HepG2 (cell line): ENCODE results near the gene RAC3. TPM values are rescaled to one million over a fixed set of nuclear protein-coding genes. Genes with fewer than 3 reads are reported as not detected.
A peak's percentile ranks its signal among the peaks of the same experiment; 100 is the strongest.

Source experiments
- AKAP8 ChIP-seq: sonication (generic); formaldehyde crosslinking; IDR thresholded peaks from 2 replicates; pipeline ENCODE4 v1.5.1; 2020; ENCODE audit warnings: mild to moderate bottlenecking, missing genetic modification reagents
- CBX2 ChIP-seq, 2 experiments: fragments of 200-600 bp in 1 of 2; sonication (generic); formaldehyde crosslinking in 1 of 2; IDR thresholded peaks; 2 replicates each; pipeline versions ENCODE4 v1.7.0 to v1.8.1; 2018 to 2022; ENCODE audit warnings: low read depth in 2 of 2, low read length in 1 of 2, mild to moderate bottlenecking in 1 of 2, missing genetic modification reagents in 1 of 2
- KLF13 ChIP-seq: sonication (generic); formaldehyde crosslinking; IDR thresholded peaks from 2 replicates; pipeline ENCODE4 v1.4.0; 2020; ENCODE audit warnings: mild to moderate bottlenecking, missing genetic modification reagents
- MED8 ChIP-seq: sonication (generic); formaldehyde crosslinking; IDR thresholded peaks from 2 replicates; pipeline ENCODE4 v1.8.1; 2023; ENCODE audit warnings: mild to moderate bottlenecking, missing genetic modification reagents; ENCODE audit not compliant: insufficient replicate concordance
- MTA1 ChIP-seq: sonication (generic); formaldehyde crosslinking; IDR thresholded peaks from 2 replicates; pipeline ENCODE4 v1.4.0; 2020; ENCODE audit warnings: missing genetic modification reagents, mild to moderate bottlenecking, borderline replicate concordance
- RAD51 ChIP-seq: fragments of 450-650 bp; IDR thresholded peaks from 2 replicates; pipeline ENCODE4 v1.6.1; 2016; ENCODE audit warnings: borderline replicate concordance
- RXRA ChIP-seq: sonication (generic); formaldehyde crosslinking; IDR thresholded peaks from 2 replicates; pipeline ENCODE4 v1.5.1; 2020; ENCODE audit warnings: missing genetic modification reagents
- ZBTB20 ChIP-seq: sonication (generic); formaldehyde crosslinking; IDR thresholded peaks from 2 replicates; pipeline ENCODE4 v1.8.1; 2023; ENCODE audit warnings: missing genetic modification reagents, low read depth, mild to moderate bottlenecking, borderline replicate concordance
- ZFYVE20 ChIP-seq: sonication (generic); formaldehyde crosslinking; IDR thresholded peaks from 2 replicates; pipeline ENCODE4 v1.8.0; 2023; ENCODE audit warnings: low read depth, mild to moderate bottlenecking, moderate library complexity, missing genetic modification reagents, borderline replicate concordance
- ZNF10 ChIP-seq: sonication (generic); formaldehyde crosslinking; IDR thresholded peaks from 2 replicates; pipeline ENCODE4 v1.4.0; 2020; ENCODE audit warnings: mild to moderate bottlenecking, low read depth, missing genetic modification reagents, borderline replicate concordance
- ZNF232 ChIP-seq: sonication (generic); formaldehyde crosslinking; IDR thresholded peaks from 2 replicates; pipeline ENCODE4 v1.4.0; 2020; ENCODE audit warnings: missing genetic modification reagents, borderline replicate concordance
- ZNF33B ChIP-seq: sonication (generic); formaldehyde crosslinking; IDR thresholded peaks from 2 replicates; pipeline ENCODE4 v1.5.1; 2020; ENCODE audit warnings: mild to moderate bottlenecking, missing genetic modification reagents
- ZNF468 ChIP-seq: sonication (generic); formaldehyde crosslinking; IDR thresholded peaks from 2 replicates; pipeline ENCODE4 v1.8.0; 2022; ENCODE audit warnings: mild to moderate bottlenecking, moderate library complexity, missing genetic modification reagents
- ZNF550 ChIP-seq: sonication (generic); formaldehyde crosslinking; IDR thresholded peaks from 2 replicates; pipeline ENCODE4 v1.4.0; 2020; ENCODE audit warnings: mild to moderate bottlenecking, missing genetic modification reagents, borderline replicate concordance
- ZNF782 ChIP-seq: sonication (generic); formaldehyde crosslinking; IDR thresholded peaks from 2 replicates; pipeline ENCODE4 v1.4.0; 2020; ENCODE audit warnings: missing genetic modification reagents, mild to moderate bottlenecking, borderline replicate concordance
- ZSCAN25 ChIP-seq: sonication (generic); formaldehyde crosslinking; IDR thresholded peaks from 2 replicates; pipeline ENCODE4 v1.8.0; 2022; ENCODE audit warnings: mild to moderate bottlenecking, missing genetic modification reagents
- ZZZ3 ChIP-seq: sonication (generic); formaldehyde crosslinking; IDR thresholded peaks from 2 replicates; pipeline ENCODE4 v1.4.0; 2020; ENCODE audit warnings: missing genetic modification reagents, mild to moderate bottlenecking, borderline replicate concordance
- polyA plus RNA-seq, 8 experiments: library from polyadenylated mRNA; depleted of rRNA in 3 of 8; stranded (reverse) in 7 of 8; unstranded in 1 of 8; fragments of >200 nt; fragmentation: Illumina TruSeq in 4 of 8; extraction: Trizol in 4 of 8; gene quantifications; 2 replicates each; pipeline versions ENCODE4 v1.2.1 to v1.2.3, GENCODE V29; 2011 to 2016; ENCODE audit warnings: low read depth in 4 of 8, missing spikeins in 1 of 8, mixed read lengths in 1 of 8; ENCODE audit not compliant: insufficient read depth in 1 of 8
- total RNA-seq, 5 experiments: library from RNA; depleted of rRNA; stranded (reverse); fragments of >200 nt; fragmentation: Illumina TruSeq; extraction: Trizol; gene quantifications; 2 replicates each; pipeline ENCODE4 v1.2.3, GENCODE V29; 2016; ENCODE audit warnings: low read depth in 1 of 5
- TF ChIP-seq, protein P1 (sequence below): sonication (generic); formaldehyde crosslinking; IDR thresholded peaks from 2 replicates; pipeline ENCODE4 v1.5.1; 2020; ENCODE audit warnings: mild to moderate bottlenecking, missing genetic modification reagents, moderate library complexity
- TF ChIP-seq, protein P2 (sequence below): sonication (generic); formaldehyde crosslinking; IDR thresholded peaks from 2 replicates; pipeline ENCODE4 v1.4.0; 2020; ENCODE audit warnings: missing genetic modification reagents
- TF ChIP-seq, protein P3 (sequence below): IDR thresholded peaks from 2 replicates; pipeline ENCODE4 v1.6.1; 2016; ENCODE audit warnings: control low read depth
- TF ChIP-seq, protein P4 (sequence below): sonication (generic); formaldehyde crosslinking; IDR thresholded peaks from 2 replicates; pipeline ENCODE4 v1.4.0; 2020; ENCODE audit warnings: missing genetic modification reagents, mild to moderate bottlenecking, borderline replicate concordance

Gene RAC3
- total and polyA plus RNA-seq, 2 of the 13 experiments (the other 11 are each of a cell fraction or from before 2014, with no cell fraction given): 10.5 to 21.3 TPM

DNA sequence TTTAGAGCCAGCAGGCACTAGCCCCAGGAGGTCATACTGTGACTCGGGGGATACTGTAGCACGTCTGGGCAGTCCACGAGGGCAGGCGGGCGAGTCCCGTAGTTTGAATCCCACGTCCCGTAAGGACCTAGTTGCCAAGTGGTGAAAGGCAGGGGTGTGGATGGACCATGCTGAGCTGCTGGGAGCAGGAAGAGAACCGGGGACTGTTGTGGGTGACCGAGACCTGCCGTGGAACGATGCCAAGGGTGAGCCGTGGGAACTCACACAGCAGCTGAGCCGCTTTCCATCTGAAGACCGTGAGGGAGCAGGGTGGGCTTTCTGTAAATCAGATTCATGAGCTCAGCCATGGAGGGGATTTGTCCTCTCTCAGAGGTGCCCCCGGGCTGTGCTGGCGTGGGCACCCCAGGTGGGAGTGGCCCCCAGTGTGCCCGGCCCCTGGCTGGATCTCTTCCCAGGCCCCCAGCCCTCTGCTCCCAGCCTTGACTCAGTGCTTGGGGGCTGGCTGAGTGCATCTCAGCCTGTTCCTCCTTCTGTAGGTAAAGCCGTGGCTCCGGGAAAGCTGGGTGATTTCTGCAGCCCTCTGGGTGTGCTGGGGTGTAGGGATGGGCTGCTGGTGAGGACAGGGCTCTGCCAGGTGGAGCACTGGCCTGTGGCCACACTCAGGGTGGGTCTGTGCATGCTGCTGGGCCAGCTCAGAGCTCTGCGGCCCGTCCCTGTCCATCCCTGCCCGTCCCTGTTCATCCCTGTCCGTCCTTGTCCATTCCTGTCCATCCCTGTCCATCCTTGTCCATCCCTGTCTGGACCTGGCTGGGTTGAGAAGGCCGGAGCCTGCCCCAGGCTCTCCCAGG, 40.4 kb upstream of the RAC3 start (continued):
- TF ChIP-seq ZNF10 (CRISPR knock-in tag) (0 out of 2 replicates have a peak, but pooled peaks have one; percentile 67), ZFYVE20 (peak; percentile 88; the same call in 1 of the 2 replicates), ZNF782 (CRISPR knock-in tag) (no peak), KLF13 (CRISPR knock-in tag) (peak; percentile 84; the same call in 1 of the 2 replicates), AKAP8 (peak; percentile 30), MTA1 (CRISPR knock-in tag) (no peak), RAD51 (no peak), ZNF232 (CRISPR knock-in tag) (0 out of 2 replicates have a peak, but pooled peaks have one; percentile 3), ZNF550 (CRISPR knock-in tag) (peak; percentile 86; the same call in 1 of the 2 replicates), ZBTB20 (CRISPR knock-in tag) (no peak), CBX2 (IDR thresholded peaks at IDR 0.05; ENCODE audit: low read depth, low read length) (no peak), CBX2 (CRISPR knock-in tag; IDR thresholded peaks at IDR 0.05; ENCODE audit: low read depth) (peak; percentile 98; the same call in 1 of the 2 replicates), ZSCAN25 (CRISPR knock-in tag) (no peak), ZZZ3 (CRISPR knock-in tag) (peak; percentile 42; the same call in 1 of the 2 replicates), ZNF468 (CRISPR knock-in tag) (0 out of 2 replicates have a peak, but pooled peaks have one; percentile 74), MED8 (no peak), RXRA (CRISPR knock-in tag) (no peak), ZNF33B (CRISPR knock-in tag) (no peak)
- TF ChIP-seq, protein P1, sequence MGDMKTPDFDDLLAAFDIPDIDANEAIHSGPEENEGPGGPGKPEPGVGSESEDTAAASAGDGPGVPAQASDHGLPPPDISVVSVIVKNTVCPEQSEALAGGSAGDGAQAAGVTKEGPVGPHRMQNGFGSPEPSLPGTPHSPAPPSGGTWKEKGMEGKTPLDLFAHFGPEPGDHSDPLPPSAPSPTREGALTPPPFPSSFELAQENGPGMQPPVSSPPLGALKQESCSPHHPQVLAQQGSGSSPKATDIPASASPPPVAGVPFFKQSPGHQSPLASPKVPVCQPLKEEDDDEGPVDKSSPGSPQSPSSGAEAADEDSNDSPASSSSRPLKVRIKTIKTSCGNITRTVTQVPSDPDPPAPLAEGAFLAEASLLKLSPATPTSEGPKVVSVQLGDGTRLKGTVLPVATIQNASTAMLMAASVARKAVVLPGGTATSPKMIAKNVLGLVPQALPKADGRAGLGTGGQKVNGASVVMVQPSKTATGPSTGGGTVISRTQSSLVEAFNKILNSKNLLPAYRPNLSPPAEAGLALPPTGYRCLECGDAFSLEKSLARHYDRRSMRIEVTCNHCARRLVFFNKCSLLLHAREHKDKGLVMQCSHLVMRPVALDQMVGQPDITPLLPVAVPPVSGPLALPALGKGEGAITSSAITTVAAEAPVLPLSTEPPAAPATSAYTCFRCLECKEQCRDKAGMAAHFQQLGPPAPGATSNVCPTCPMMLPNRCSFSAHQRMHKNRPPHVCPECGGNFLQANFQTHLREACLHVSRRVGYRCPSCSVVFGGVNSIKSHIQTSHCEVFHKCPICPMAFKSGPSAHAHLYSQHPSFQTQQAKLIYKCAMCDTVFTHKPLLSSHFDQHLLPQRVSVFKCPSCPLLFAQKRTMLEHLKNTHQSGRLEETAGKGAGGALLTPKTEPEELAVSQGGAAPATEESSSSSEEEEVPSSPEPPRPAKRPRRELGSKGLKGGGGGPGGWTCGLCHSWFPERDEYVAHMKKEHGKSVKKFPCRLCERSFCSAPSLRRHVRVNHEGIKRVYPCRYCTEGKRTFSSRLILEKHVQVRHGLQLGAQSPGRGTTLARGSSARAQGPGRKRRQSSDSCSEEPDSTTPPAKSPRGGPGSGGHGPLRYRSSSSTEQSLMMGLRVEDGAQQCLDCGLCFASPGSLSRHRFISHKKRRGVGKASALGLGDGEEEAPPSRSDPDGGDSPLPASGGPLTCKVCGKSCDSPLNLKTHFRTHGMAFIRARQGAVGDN (CRISPR knock-in tag): no peak
- TF ChIP-seq, protein P2, sequence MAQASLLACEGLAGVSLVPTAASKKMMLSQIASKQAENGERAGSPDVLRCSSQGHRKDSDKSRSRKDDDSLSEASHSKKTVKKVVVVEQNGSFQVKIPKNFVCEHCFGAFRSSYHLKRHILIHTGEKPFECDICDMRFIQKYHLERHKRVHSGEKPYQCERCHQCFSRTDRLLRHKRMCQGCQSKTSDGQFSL (CRISPR knock-in tag): 0 out of 2 replicates have a peak, but pooled peaks have one; percentile 7
- TF ChIP-seq, protein P3, sequence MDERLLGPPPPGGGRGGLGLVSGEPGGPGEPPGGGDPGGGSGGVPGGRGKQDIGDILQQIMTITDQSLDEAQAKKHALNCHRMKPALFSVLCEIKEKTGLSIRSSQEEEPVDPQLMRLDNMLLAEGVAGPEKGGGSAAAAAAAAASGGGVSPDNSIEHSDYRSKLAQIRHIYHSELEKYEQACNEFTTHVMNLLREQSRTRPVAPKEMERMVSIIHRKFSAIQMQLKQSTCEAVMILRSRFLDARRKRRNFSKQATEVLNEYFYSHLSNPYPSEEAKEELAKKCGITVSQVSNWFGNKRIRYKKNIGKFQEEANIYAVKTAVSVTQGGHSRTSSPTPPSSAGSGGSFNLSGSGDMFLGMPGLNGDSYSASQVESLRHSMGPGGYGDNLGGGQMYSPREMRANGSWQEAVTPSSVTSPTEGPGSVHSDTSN (CRISPR knock-in tag): no peak
- TF ChIP-seq, protein P4, sequence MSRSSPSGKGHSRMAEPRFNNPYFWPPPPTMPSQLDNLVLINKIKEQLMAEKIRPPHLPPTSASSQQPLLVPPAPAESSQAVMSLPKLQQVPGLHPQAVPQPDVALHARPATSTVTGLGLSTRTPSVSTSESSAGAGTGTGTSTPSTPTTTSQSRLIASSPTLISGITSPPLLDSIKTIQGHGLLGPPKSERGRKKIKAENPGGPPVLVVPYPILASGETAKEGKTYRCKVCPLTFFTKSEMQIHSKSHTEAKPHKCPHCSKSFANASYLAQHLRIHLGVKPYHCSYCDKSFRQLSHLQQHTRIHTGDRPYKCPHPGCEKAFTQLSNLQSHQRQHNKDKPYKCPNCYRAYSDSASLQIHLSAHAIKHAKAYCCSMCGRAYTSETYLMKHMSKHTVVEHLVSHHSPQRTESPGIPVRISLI (CRISPR knock-in tag): peak; percentile 62; the same call in 1 of the 2 replicates
